HL-60 (cell line): Measurements from ENCODE around the gene NDE1.

Experiments used
- GABPA ChIP-seq: IDR thresholded peaks from 2 replicates; pipeline ENCODE4 v1.6.1; 2012; ENCODE audit warnings: low read depth
- POLR2AphosphoS5 ChIP-seq: IDR thresholded peaks from 2 replicates; pipeline ENCODE4 v1.6.1; 2012; ENCODE audit warnings: low read depth
- REST ChIP-seq: IDR thresholded peaks from 2 replicates; pipeline ENCODE4 v1.6.1; 2012; ENCODE audit warnings: low read depth; ENCODE audit not compliant: insufficient replicate concordance
- SPI1 ChIP-seq: IDR thresholded peaks from 2 replicates; pipeline ENCODE4 v1.6.1; 2012; ENCODE audit warnings: low read depth, mild to moderate bottlenecking, borderline replicate concordance
- TF ChIP-seq, protein P1 (sequence below): IDR thresholded peaks from one replicate; pipeline ENCODE4 v1.5.1; 2011; ENCODE audit warnings: low read length, control low read depth, inconsistent platforms; ENCODE audit not compliant: insufficient read depth

- TF ChIP-seq, protein P1, sequence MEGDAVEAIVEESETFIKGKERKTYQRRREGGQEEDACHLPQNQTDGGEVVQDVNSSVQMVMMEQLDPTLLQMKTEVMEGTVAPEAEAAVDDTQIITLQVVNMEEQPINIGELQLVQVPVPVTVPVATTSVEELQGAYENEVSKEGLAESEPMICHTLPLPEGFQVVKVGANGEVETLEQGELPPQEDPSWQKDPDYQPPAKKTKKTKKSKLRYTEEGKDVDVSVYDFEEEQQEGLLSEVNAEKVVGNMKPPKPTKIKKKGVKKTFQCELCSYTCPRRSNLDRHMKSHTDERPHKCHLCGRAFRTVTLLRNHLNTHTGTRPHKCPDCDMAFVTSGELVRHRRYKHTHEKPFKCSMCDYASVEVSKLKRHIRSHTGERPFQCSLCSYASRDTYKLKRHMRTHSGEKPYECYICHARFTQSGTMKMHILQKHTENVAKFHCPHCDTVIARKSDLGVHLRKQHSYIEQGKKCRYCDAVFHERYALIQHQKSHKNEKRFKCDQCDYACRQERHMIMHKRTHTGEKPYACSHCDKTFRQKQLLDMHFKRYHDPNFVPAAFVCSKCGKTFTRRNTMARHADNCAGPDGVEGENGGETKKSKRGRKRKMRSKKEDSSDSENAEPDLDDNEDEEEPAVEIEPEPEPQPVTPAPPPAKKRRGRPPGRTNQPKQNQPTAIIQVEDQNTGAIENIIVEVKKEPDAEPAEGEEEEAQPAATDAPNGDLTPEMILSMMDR = no peak
- TF ChIP-seq REST (no peak), POLR2AphosphoS5 (no peak), GABPA (no peak), SPI1 (no peak)
These were observed 107.0 kb downstream of the NDE1 start for GRCh38 chr16:15757077-15757386.
